CD4-positive, alpha-beta T cell (primary cell): ENCODE results near the gene ACSS2. TPM values are rescaled to one million over a fixed set of nuclear protein-coding genes. Genes with fewer than 3 reads are reported as not detected.

Experiments
- ATAC-seq: fragments of 200-7000 bp; cut with Tn5 transposase; one replicate; pipeline ENCODE4 v1.10.0; 2022; ENCODE audit warnings: mild to moderate bottlenecking; ENCODE audit not compliant: poor library complexity
- CTCF ChIA-PET: fragments of 350-600 bp; sonication (Branson Sonifier 250); formaldehyde crosslinking; loops from one replicate; lab custom pipeline; 2021; ENCODE audit warnings: antibody characterized with exemption, inconsistent platforms; lab: Charles Lee
- POLR2A ChIA-PET: fragments of 350-600 bp; sonication (Branson Sonifier 250); formaldehyde crosslinking; loops from one replicate; lab custom pipeline; 2021; ENCODE audit warnings: antibody characterized with exemption, inconsistent platforms; lab: Charles Lee
- DNase-seq, 14 experiments: peaks; one replicate each; pipeline ENCODE4 v3.0.0-alpha.2; 2013 to 2020; ENCODE audit warnings: mixed read lengths in 2 of 14
- H3K27ac ChIP-seq, 2 donors: one replicate each; pipeline versions ENCODE4 v1.5.1 to v1.7.0; 2013; ENCODE audit warnings: low read length in 2 of 2, low read depth in 1 of 2, mild to moderate bottlenecking in 1 of 2
- H3K27me3 ChIP-seq, 2 experiments: 1 replicate in 1 of 2; 2 replicates in 1 of 2; pipeline versions ENCODE4 v1.6.1 to v1.7.0; 2013; ENCODE audit warnings: low read length in 2 of 2, control low read depth in 1 of 2, mild to moderate bottlenecking in 1 of 2, moderate library complexity in 1 of 2; ENCODE audit not compliant: insufficient read depth in 2 of 2, control insufficient read depth in 1 of 2
- H3K36me3 ChIP-seq: one replicate; pipeline ENCODE4 v1.6.1; 2013; ENCODE audit warnings: low read length, control low read depth; ENCODE audit not compliant: insufficient read depth
- H3K4me1 ChIP-seq: one replicate; pipeline ENCODE4 v1.6.1; 2013; ENCODE audit warnings: low read length, control low read depth; ENCODE audit not compliant: insufficient read depth
- H3K4me3 ChIP-seq: one replicate; pipeline ENCODE4 v1.5.1; 2013; ENCODE audit warnings: mild to moderate bottlenecking, low read length, moderate library complexity
- H3K9me3 ChIP-seq, 2 experiments: 1 replicate in 1 of 2; 2 replicates in 1 of 2; pipeline versions ENCODE4 v1.6.1 to v1.7.0; 2013; ENCODE audit warnings: low read length in 2 of 2, mild to moderate bottlenecking in 2 of 2, control low read depth in 1 of 2, moderate library complexity in 1 of 2; ENCODE audit not compliant: control insufficient read depth in 1 of 2, insufficient read depth in 1 of 2
- H3K27ac Mint-ChIP-seq: one replicate; pipeline ENCODE4 v1.8.0; 2020; ENCODE audit warnings: mixed read lengths
- H3K27me3 Mint-ChIP-seq: one replicate; pipeline ENCODE4 v1.8.0; 2021; ENCODE audit warnings: mixed read lengths
- H3K36me3 Mint-ChIP-seq: one replicate; pipeline ENCODE4 v1.8.0; 2021; ENCODE audit warnings: low read depth, mixed read lengths
- H3K4me1 Mint-ChIP-seq: one replicate; pipeline ENCODE4 v1.8.0; 2021; ENCODE audit warnings: low read depth, mixed read lengths
- H3K4me3 Mint-ChIP-seq: one replicate; pipeline ENCODE4 v1.8.0; 2020; ENCODE audit warnings: mild to moderate bottlenecking, mixed read lengths
- H3K9me3 Mint-ChIP-seq: one replicate; pipeline ENCODE4 v1.8.0; 2020; ENCODE audit warnings: mixed read lengths
- intact Hi-C, 2 experiments: fragments of 100-400 bp; cut with DNase I in 1 of 2; cut with micrococcal nuclease in 1 of 2; formaldehyde crosslinking; loops; one replicate each; pipeline versions ENCODE4 v1.15.1 to v1.9.0; 2023 to 2025; cut with DNase I, micrococcal nuclease
- total RNA-seq, 174 experiments: library from RNA in 2 of 174; stranded (reverse) in 2 of 174; gene quantifications; one replicate each; pipeline ENCODE4 v1.2.3 and lab custom pipeline; 2021 to 2026
- TF ChIP-seq, protein P1 (sequence below): fragments of 200-600 bp; IDR thresholded peaks from one replicate; pipeline ENCODE4 v1.8.0; 2022; ENCODE audit warnings: antibody characterized with exemption, mild to moderate bottlenecking

Gene ACSS2
- total RNA-seq, 2 experiments from 2014 or later: 15.6 to 18.8 TPM

DNA sequence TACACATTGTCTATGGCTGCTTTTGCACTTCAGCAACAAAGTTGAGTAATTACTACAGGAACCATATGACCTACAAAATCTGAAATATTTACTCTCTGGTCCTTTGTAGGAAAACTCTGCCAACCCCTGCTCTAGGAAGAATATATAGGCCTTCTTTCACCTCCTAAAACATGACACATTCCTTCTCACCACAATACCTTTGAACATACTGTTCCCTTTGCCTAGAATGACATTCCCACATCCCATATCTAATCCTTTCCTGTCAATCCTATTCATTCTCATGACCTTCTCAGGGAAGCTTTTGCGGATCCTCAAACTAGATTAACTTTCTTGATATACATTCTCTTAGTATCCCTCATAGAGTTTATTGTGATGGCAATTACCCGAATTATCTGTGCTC lies 33.0 kb upstream of the ACSS2 start:
- no peaks in the 10 kb centered on the region for H3K4me1 Mint-ChIP-seq

DNA sequence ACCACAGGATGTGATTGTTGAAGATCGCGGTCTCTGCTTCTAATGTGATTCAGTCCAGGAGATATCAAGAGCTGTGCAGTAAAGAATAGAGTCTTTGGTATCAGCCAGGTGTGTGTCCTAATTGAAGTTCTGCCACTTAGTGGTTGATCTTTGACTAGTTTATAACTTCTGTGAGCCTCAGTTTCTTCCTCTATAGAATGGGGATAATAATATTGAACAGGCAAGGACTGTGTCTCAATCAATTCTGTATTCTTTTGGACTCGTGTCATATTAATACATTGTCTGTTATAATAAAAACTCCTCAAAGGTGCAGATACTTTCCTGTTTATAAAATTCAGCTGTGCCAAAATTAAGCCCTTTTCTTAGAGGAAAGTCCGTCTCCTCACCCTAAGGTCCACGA lies 27.8 kb upstream of the ACSS2 start:
- TF ChIP-seq, protein P1, sequence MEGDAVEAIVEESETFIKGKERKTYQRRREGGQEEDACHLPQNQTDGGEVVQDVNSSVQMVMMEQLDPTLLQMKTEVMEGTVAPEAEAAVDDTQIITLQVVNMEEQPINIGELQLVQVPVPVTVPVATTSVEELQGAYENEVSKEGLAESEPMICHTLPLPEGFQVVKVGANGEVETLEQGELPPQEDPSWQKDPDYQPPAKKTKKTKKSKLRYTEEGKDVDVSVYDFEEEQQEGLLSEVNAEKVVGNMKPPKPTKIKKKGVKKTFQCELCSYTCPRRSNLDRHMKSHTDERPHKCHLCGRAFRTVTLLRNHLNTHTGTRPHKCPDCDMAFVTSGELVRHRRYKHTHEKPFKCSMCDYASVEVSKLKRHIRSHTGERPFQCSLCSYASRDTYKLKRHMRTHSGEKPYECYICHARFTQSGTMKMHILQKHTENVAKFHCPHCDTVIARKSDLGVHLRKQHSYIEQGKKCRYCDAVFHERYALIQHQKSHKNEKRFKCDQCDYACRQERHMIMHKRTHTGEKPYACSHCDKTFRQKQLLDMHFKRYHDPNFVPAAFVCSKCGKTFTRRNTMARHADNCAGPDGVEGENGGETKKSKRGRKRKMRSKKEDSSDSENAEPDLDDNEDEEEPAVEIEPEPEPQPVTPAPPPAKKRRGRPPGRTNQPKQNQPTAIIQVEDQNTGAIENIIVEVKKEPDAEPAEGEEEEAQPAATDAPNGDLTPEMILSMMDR: no peak
- CTCF ChIA-PET: no interaction called here

More for the DNA sequence above, 33.0 kb upstream of the ACSS2 start:
- H3K4me1 ChIP-seq: no peaks in the 10 kb centered on the region
- peaks cover 3% of the 10 kb centered on the region for H3K36me3 ChIP-seq
- H3K4me3 ChIP-seq: no peak overlapping the region
- POLR2A ChIA-PET: interaction anchor here (0.6 kb wide), 1 partner anchor 216 kb away, joined by 3 read pairs; no protein-coding TSS in a partner anchor
- no peak overlapping the region for H3K27ac ChIP-seq
- peaks cover 20% of the 10 kb centered on the region for H3K36me3 Mint-ChIP-seq
- DNase-seq (no peak), ATAC-seq (no peak)
- CTCF ChIA-PET: no interaction called here
- H3K27me3 Mint-ChIP-seq: no peaks in the 10 kb centered on the region
- intact Hi-C loops: no loop called here
- H3K4me3 Mint-ChIP-seq: no peak overlapping the region
- TF ChIP-seq, protein P1: no peak
- H3K27ac Mint-ChIP-seq: no peak overlapping the region
- H3K9me3 ChIP-seq: no peaks in the 10 kb centered on the region
- H3K9me3 Mint-ChIP-seq: no peaks in the 10 kb centered on the region
- no peaks in the 10 kb centered on the region for H3K27me3 ChIP-seq

DNA sequence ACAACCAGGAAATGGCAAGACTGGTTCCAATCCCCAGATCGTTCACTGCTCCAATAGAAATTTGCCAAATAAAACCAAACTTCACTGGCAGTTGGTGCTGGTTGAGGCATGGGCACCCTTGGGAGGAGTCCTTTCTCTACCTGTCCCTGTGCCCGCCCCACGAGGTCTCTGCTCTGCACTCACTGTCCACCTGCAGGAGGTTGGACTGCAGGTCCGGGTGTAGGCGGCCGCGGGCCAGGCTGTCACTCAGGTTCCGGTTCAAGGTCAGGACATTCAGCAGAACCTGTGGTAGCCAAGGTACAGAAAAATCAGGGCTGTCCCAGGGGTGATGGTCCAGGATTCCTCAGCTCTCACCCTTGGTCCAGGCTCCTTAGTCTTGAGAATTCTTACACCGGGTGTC lies 26.6 kb upstream of the ACSS2 start:
- TF ChIP-seq, protein P1: no peak
- Mint-ChIP-seq H3K36me3 (peaks cover 66% of the 10 kb centered on the region), H3K27me3 (no peaks in the 10 kb centered on the region), H3K9me3 (no peaks in the 10 kb centered on the region), H3K4me1 (no peaks in the 10 kb centered on the region), H3K27ac (no peak overlapping the region), H3K4me3 (no peak overlapping the region)
- intact Hi-C loops: no loop called here
- POLR2A ChIA-PET: no interaction called here
- H3K27me3 ChIP-seq: no peaks in the 10 kb centered on the region
- H3K9me3 ChIP-seq: no peaks in the 10 kb centered on the region
- no peak overlapping the region for H3K4me3 ChIP-seq
- H3K4me1 ChIP-seq: no peaks in the 10 kb centered on the region
- no peak for DNase-seq
- H3K27ac ChIP-seq: no peak overlapping the region
- CTCF ChIA-PET: no interaction called here
- H3K36me3 ChIP-seq: peaks cover 39% of the 10 kb centered on the region
- ATAC-seq: no peak

More for the DNA sequence above, 27.8 kb upstream of the ACSS2 start:
- H3K4me1 ChIP-seq: no peaks in the 10 kb centered on the region
- Mint-ChIP-seq H3K27me3 (no peaks in the 10 kb centered on the region), H3K36me3 (peaks cover 59% of the 10 kb centered on the region), H3K27ac (no peak overlapping the region), H3K4me1 (no peaks in the 10 kb centered on the region), H3K4me3 (no peak overlapping the region), H3K9me3 (no peaks in the 10 kb centered on the region)
- POLR2A ChIA-PET: interaction anchor here (0.6 kb wide), 1 partner anchor 687 kb away, joined by 4 read pairs; no protein-coding TSS in a partner anchor
- H3K27me3 ChIP-seq: no peaks in the 10 kb centered on the region
- H3K4me3 ChIP-seq: no peak overlapping the region
- no peak overlapping the region for H3K27ac ChIP-seq
- H3K9me3 ChIP-seq: no peaks in the 10 kb centered on the region
- H3K36me3 ChIP-seq: peaks cover 32% of the 10 kb centered on the region
- intact Hi-C loops: no loop called here
- DNase-seq (no peak), ATAC-seq (no peak)
